BE2C (cell line): ENCODE results near the gene ARMC7.

ENCODE experiments used
- DNase-seq: peaks from one replicate; pipeline ENCODE4 v3.0.0-alpha.2; 2020
- H3K27me3 ChIP-seq: fragments of 250-450 bp; sonication (Bioruptor Pico); 2 replicates; pipeline ENCODE4 v1.5.1; 2020; ENCODE audit warnings: mild to moderate bottlenecking
- H3K36me3 ChIP-seq: fragments of 250-450 bp; sonication (Bioruptor Pico); 2 replicates; pipeline ENCODE4 v1.5.1; 2020; ENCODE audit warnings: mild to moderate bottlenecking
- H3K4me1 ChIP-seq: fragments of 250-450 bp; sonication (Bioruptor Pico); 2 replicates; pipeline ENCODE4 v1.5.1; 2020
- H3K4me3 ChIP-seq: 2 replicates; pipeline ENCODE4 v1.5.1; 2011; ENCODE audit warnings: low read depth, low read length
- H3K9me3 ChIP-seq: fragments of 250-450 bp; sonication (Bioruptor Pico); 2 replicates; pipeline ENCODE4 v1.5.1; 2020
- TF ChIP-seq, protein P1 (sequence below): IDR thresholded peaks from 2 replicates; pipeline ENCODE4 v1.5.1; 2012; ENCODE audit warnings: mild to moderate bottlenecking, low read depth, low read length

Gene ARMC7

DNA sequence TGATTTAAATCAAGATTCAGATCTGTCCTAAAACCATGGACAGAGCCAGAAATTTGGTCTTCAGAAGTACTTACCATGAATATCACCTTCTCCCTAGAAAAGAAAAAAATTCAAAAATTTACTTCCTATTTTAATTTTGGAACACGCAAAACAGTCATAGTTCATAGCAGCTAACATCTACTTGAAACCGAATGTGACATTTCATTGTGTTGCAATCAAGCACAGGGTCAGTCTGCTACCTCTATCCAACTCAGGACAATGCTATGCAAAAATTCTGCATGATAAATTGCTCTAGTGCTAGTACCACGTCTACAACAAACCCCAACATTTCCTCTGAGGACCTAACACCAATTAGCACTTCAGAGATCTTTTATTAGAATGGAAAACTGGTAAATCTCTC lies 36.8 kb downstream of the ARMC7 start:
- no peaks in the 10 kb centered on the region for H3K4me1 ChIP-seq
- TF ChIP-seq, protein P1, sequence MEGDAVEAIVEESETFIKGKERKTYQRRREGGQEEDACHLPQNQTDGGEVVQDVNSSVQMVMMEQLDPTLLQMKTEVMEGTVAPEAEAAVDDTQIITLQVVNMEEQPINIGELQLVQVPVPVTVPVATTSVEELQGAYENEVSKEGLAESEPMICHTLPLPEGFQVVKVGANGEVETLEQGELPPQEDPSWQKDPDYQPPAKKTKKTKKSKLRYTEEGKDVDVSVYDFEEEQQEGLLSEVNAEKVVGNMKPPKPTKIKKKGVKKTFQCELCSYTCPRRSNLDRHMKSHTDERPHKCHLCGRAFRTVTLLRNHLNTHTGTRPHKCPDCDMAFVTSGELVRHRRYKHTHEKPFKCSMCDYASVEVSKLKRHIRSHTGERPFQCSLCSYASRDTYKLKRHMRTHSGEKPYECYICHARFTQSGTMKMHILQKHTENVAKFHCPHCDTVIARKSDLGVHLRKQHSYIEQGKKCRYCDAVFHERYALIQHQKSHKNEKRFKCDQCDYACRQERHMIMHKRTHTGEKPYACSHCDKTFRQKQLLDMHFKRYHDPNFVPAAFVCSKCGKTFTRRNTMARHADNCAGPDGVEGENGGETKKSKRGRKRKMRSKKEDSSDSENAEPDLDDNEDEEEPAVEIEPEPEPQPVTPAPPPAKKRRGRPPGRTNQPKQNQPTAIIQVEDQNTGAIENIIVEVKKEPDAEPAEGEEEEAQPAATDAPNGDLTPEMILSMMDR: no peak

DNA sequence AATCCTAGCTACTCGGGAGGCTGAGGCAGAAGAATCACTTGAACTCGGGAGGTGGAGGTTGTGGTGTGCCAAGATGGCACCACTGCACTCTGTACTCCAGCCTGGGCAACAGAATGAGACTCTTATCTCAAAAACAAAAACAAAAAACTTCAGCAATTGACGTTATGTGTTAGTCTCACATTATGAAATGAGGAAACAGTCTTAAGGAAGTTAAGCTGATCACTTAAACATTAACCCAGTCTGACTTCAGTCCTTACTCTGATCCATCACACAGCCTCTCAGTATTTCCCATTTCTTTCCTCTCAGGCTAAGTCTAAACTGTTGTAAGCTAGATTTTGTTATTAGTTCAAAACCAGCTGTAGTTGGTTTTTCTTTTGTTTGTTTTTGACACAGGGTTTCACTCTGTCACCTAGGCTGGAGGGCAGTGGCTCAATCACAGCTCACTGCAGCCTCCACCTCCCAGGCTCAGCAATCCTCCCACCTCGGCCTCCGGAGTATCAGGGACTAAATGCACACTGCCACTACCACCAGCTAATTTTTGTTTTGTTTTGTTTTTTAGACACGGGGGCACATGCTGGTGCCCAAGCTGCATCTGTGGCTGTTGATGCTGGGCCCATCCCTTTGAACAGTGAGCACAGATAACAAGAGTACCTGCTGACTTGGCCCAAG lies 38.2 kb downstream of the ARMC7 start:
- H3K9me3 ChIP-seq: no peaks in the 10 kb centered on the region

More for the DNA sequence above, 36.8 kb downstream of the ARMC7 start:
- Histone ChIP-seq H3K27me3 (no peaks in the 10 kb centered on the region), H3K4me3 (no peak overlapping the region), H3K36me3 (peaks cover 92% of the 10 kb centered on the region), H3K9me3 (no peaks in the 10 kb centered on the region)
- DNase-seq: no peak

DNA sequence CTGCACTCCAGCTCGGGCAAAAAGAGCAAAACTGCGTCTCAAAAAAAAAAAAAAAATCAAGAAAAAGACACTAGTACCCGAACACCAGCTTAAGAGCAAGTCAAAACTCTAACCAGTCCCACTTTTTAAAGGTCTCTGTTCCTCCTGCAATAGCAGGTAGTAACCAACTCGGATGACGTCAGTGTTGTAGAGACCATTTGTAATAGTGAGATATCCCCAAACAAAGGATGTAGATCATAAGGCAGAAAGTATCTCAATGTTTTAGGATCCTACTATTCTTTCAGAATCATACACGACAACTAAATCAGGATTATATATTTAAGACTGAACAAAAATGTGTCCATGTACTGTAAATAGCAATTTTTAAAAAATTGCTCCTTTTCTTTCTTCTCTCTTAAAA lies 42.2 kb downstream of the ARMC7 start:
- TF ChIP-seq, protein P1: no peak
- DNase-seq: no peak
- H3K36me3 ChIP-seq: peaks cover 57% of the 10 kb centered on the region
- H3K27me3 ChIP-seq: no peaks in the 10 kb centered on the region
- H3K9me3 ChIP-seq: no peaks in the 10 kb centered on the region
- H3K4me1 ChIP-seq: peaks cover 5% of the 10 kb centered on the region; the same call in 1 of the 2 replicates
- H3K4me3 ChIP-seq: peak overlapping the region; percentile 100

More for the DNA sequence above, 38.2 kb downstream of the ARMC7 start:
- H3K36me3 ChIP-seq: peaks cover 88% of the 10 kb centered on the region
- no peak overlapping the region for H3K4me3 ChIP-seq
- H3K4me1 ChIP-seq: no peaks in the 10 kb centered on the region
- TF ChIP-seq, protein P1: no peak
- no peak for DNase-seq
- H3K27me3 ChIP-seq: no peaks in the 10 kb centered on the region

DNA sequence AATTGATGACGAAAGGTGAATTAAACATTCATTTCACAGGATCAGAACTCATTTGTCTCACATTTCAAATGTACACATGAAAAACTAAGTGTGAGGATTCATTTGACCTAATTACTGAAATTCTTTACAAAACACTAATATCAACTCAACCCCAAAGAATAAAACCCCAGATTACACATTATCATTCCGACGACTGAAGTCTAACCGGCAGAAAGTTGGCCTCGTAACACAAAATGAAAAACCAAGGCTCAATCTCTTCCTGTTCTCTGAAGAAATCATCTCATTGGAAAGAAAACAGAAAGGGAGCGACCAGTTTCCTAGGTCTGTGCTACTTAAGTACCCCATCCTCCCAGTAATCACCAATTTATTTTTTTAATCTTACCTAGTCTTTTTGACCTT lies 42.8 kb downstream of the ARMC7 start:
- no peak for DNase-seq
- TF ChIP-seq, protein P1: no peak
- H3K27me3 ChIP-seq: no peaks in the 10 kb centered on the region
- peaks cover 51% of the 10 kb centered on the region for H3K36me3 ChIP-seq
- H3K4me3 ChIP-seq: peak overlapping the region; percentile 100
- no peaks in the 10 kb centered on the region for H3K9me3 ChIP-seq
- H3K4me1 ChIP-seq: peaks cover 5% of the 10 kb centered on the region; the same call in 1 of the 2 replicates

DNA sequence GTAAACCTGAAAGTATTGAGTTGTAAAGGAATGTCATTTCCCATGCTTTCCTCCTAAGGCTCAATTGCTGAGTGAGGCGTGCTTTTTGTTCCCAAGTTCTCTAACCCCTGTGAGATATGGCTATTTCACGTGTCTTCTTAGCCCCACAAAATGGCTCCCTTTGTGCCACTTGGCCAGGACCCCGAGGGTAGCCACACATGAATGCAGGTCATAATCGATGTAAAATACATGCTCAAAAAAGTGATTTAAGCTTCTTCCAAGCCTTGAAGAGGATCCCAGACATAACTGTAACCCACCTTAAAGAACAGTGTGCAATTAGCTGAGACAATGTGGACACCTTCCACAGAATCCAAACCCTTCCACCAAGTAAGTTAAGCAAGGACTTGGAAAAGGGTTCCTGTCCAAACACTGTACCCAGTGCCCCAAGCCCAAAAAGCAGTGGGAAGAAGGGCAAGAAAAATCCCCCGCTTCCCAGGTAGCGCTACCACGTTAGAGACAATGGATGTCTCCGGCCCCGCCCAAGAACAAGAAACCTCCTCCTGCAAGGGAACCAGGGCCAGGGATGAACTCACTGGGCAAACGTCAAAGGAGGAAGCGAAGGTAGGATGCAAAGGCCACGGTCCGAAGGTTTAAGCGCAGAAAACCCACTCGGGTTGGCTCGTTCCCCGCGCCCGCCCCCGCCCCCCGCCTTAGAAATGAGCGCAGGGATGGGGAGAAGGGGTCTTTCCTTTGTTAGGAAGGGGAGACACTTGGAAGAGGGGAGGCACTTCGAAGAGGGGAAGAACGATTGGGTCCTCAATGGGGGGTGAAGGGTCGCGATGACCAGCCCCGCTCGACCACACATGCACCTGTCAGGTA lies 43.4 kb downstream of the ARMC7 start:
- peak; percentile 55 for DNase-seq
- no peaks in the 10 kb centered on the region for H3K9me3 ChIP-seq
- H3K4me3 ChIP-seq: peak overlapping the region; percentile 100
- no peaks in the 10 kb centered on the region for H3K27me3 ChIP-seq
- TF ChIP-seq, protein P1: no peak
- peaks cover 5% of the 10 kb centered on the region; the same call in 1 of the 2 replicates for H3K4me1 ChIP-seq
- peaks cover 45% of the 10 kb centered on the region for H3K36me3 ChIP-seq
